ENCODE results near the gene TIAM2. TPM values are rescaled to one million over a fixed set of nuclear protein-coding genes. Genes with fewer than 3 reads are reported as not detected.
A peak's percentile ranks its signal among the peaks of the same experiment; 100 is the strongest.
"Not testable (repeated sequence)": the region's sequence is repeated elsewhere in the genome, so short reads cannot be mapped to it uniquely, and the experiment has no call there.

Gene TIAM2
- total and polyA plus RNA-seq, 9 of the 15 experiments (the other 6 are each of a cell fraction or from before 2014, with no cell fraction given): 0.73 to 6.5 (median 4.3) TPM

DNA sequence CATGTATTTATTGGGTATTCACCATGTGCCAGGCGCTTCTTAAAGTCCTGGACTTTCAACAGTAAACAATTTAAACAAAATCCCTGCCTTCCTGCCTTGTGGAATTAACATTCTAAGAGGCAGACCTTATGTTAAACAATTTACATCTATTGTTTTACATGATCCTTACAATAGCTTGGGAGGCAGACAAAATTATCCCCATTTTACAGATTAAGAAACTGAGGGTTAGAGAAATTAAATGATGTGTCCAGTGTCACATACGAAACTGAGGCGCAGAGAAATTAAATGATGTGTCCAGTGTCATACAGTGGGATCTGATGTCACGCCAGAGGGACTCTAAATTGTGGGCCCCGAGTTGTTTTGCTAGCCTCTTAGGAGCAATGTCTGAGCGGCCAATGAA is 105.5 kb downstream of the TIAM2 start:
- FAIRE-seq (no peak), DNase-seq (ENCODE audit: extremely low read depth in 1 of 4, low spot score in 3 of 4) (no peak), ATAC-seq (no peak)
- TF ChIP-seq SMARCA5 (IDR thresholded peaks at IDR 0.05): 0 out of 2 replicates have a peak, but pooled peaks have one; percentile 25
- TF ChIP-seq BCOR (IDR thresholded peaks at IDR 0.05): peak; percentile 54; the same call in 1 of the 2 replicates
- TF ChIP-seq ATF7 (IDR thresholded peaks at IDR 0.05): no peak
- TF ChIP-seq TGIF2 (CRISPR knock-in tag; IDR thresholded peaks at IDR 0.05): no peak
- TF ChIP-seq RBM25 (IDR thresholded peaks at IDR 0.05; ENCODE audit: low read depth, low read length, severe bottlenecking): peak; percentile 68
- TF ChIP-seq KDM1A (IDR thresholded peaks at IDR 0.05): peak in 1 of 2 experiments; percentile 27; a peak in 1 of 4 replicates
- peak; percentile 54 for TF ChIP-seq ADNP (tag; IDR thresholded peaks at IDR 0.05)
- H3K79me2 ChIP-seq (ENCODE audit: control insufficient read depth, insufficient read depth, low read length): no peaks in the 10 kb centered on the region
- H3K4me3 ChIP-seq: no peak overlapping the region
- intact Hi-C loops (cut with micrococcal nuclease) (no loop called here), in situ Hi-C loops (cut with MboI) (no loop called here)
- WGBS (ENCODE audit: insufficient coverage, low coverage, missing lambda C conversion rate): 0% methylated on average over 6 of the region's 6 CpGs
- ChIA-PET CTCF (ENCODE audit: low intra/inter-chr PET ratio) (interaction anchor here (1.2 kb wide), 1 partner anchor 15 kb away, joined by 3 read pairs; no protein-coding TSS in a partner anchor), POLR2A (no interaction called here)
- H3K27me3 ChIP-seq (ENCODE audit: control insufficient read depth in 2 of 2, insufficient read depth in 2 of 2, low read length in 2 of 2): peaks cover 14 to 34% of the 10 kb centered on the region in 2 experiments
- no peak overlapping the region for H2AFZ ChIP-seq (ENCODE audit: low read depth, low read length)
- H3K9me1 ChIP-seq (ENCODE audit: control insufficient read depth, insufficient read depth, low read length): no peaks in the 10 kb centered on the region
- H3K36me3 ChIP-seq (ENCODE audit: control insufficient read depth, insufficient read depth, low read length): no peaks in the 10 kb centered on the region
- no TSS peak for BruUV-seq (replicated peaks)
- no peak overlapping the region for H3K27ac ChIP-seq (ENCODE audit: extremely low read depth, low read depth, low read length)
- no peak overlapping the region for H3K9ac ChIP-seq (ENCODE audit: insufficient read depth in 1 of 2, low read depth in 2 of 2, low read length in 2 of 2)
- H3K9me3 ChIP-seq (replicated peaks; ENCODE audit: control insufficient read depth, insufficient read depth, low read depth, low read length): no peaks in the 10 kb centered on the region
- H4K20me1 ChIP-seq (replicated peaks; ENCODE audit: control insufficient read depth, insufficient read depth, low read length): no peaks in the 10 kb centered on the region
- no peak overlapping the region for H3K4me2 ChIP-seq (ENCODE audit: insufficient read depth, low read length)
- no peaks in the 10 kb centered on the region for H3K4me1 ChIP-seq (replicated peaks in 1 of 2; ENCODE audit: control insufficient read depth in 2 of 2, insufficient read depth in 2 of 2, low read length in 2 of 2)

DNA sequence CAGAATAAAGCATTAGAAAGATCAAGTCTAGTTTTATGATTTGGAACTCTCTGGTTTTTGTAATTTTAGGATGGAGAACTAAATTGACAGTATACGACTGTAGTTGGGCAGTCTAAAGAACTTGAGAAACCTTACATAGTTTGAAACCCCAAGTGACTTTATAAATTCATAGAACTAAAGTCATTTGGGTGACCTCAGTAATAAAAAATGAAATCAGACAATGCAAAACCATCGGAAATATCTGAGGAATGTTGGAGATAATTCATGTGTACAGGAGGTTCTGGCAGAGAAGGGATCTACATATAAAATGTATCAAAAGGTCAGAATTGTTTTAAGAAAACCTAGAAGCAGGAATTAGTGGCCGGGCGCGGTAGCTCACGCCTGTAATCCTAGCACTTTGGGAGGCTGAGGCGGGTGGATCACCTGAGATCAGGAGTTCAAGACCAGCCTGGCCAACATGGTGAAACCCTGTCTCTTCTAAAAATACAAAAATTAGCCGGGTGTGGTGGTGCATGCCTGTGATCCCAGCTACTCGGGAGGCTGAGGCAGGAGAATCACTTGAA is 108.0 kb downstream of the TIAM2 start:
- H3K9me3 ChIP-seq (replicated peaks; ENCODE audit: control insufficient read depth, insufficient read depth, low read depth, low read length); H3K4me2 ChIP-seq (ENCODE audit: insufficient read depth, low read length); H3K79me2 ChIP-seq (ENCODE audit: control insufficient read depth, insufficient read depth, low read length); CTCF ChIA-PET (ENCODE audit: low intra/inter-chr PET ratio); BruUV-seq (replicated peaks); in situ Hi-C loops (cut with MboI); H3K9ac ChIP-seq (ENCODE audit: insufficient read depth in 1 of 2, low read depth in 2 of 2, low read length in 2 of 2); H2AFZ ChIP-seq (ENCODE audit: low read depth, low read length); H3K4me1 ChIP-seq (replicated peaks in 1 of 2; ENCODE audit: control insufficient read depth in 2 of 2, insufficient read depth in 2 of 2, low read length in 2 of 2); H3K4me3 ChIP-seq; H3K36me3 ChIP-seq (ENCODE audit: control insufficient read depth, insufficient read depth, low read length); DNase-seq (ENCODE audit: extremely low read depth in 1 of 4, low spot score in 3 of 4); intact Hi-C loops (cut with micrococcal nuclease); H3K27ac ChIP-seq (ENCODE audit: extremely low read depth, low read depth, low read length); H4K20me1 ChIP-seq (replicated peaks; ENCODE audit: control insufficient read depth, insufficient read depth, low read length); POLR2A ChIA-PET; H3K9me1 ChIP-seq (ENCODE audit: control insufficient read depth, insufficient read depth, low read length); ATAC-seq; FAIRE-seq: not testable (repeated sequence)
- H3K27me3 ChIP-seq (ENCODE audit: control insufficient read depth in 2 of 2, insufficient read depth in 2 of 2, low read length in 2 of 2): peaks cover 31 to 46% of the 10 kb centered on the region in 2 experiments
- 3% methylated on average over 9 of the region's 9 CpGs for WGBS (ENCODE audit: insufficient coverage, low coverage, missing lambda C conversion rate)

Data from K562 (cell line).